Epithelial cell of proximal tubule (primary cell): ENCODE data around the gene ALKBH5. TPM values are rescaled to one million over a fixed set of nuclear protein-coding genes. Genes with fewer than 3 reads are reported as not detected.
A peak's percentile ranks its signal among the peaks of the same experiment; 100 is the strongest.

Experiments used
- DNase-seq: peaks from one replicate; pipeline ENCODE4 v3.0.0-alpha.2; 2011; ENCODE audit warnings: low read depth
- H3K4me3 ChIP-seq: 2 replicates; pipeline ENCODE4 v1.5.1; 2011; ENCODE audit warnings: low read depth, mild to moderate bottlenecking, low read length
- total RNA-seq: library from RNA; depleted of rRNA; stranded (reverse); fragments of >200 nt; gene quantifications from 2 replicates; pipeline ENCODE4 v1.2.3, GENCODE V29; 2015
- TF ChIP-seq, protein P1 (sequence below): conservative IDR thresholded peaks from 2 replicates; pipeline ENCODE4 v1.5.1; 2012; ENCODE audit warnings: low read depth, mild to moderate bottlenecking, low read length

Gene ALKBH5
- total RNA-seq, 1 donor from 2014 or later: 81.2 TPM

DNA sequence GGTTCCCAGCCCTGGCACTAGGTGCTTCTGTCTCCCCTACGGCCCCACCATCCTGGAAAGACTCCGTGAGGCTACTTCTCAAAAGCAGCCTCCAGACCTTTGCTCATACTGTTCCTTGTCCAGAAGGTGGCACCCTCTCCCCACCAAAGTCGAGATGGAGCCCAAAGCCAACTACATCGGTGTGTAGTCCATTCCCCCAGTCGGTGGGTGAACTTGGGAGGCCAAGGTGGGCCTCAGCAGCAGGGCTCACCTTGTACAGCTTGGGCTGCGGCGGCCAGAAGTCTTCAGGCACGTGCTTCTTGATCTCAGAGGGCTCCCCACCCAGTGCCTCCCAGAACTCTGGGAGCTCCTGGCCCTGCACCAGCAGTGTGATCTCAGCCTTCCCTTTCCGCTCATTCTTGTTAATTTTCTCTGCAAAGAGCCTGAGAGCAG, 64.7 kb downstream of the ALKBH5 start:
- no peak for DNase-seq
- no peak overlapping the region for H3K4me3 ChIP-seq
- TF ChIP-seq, protein P1, sequence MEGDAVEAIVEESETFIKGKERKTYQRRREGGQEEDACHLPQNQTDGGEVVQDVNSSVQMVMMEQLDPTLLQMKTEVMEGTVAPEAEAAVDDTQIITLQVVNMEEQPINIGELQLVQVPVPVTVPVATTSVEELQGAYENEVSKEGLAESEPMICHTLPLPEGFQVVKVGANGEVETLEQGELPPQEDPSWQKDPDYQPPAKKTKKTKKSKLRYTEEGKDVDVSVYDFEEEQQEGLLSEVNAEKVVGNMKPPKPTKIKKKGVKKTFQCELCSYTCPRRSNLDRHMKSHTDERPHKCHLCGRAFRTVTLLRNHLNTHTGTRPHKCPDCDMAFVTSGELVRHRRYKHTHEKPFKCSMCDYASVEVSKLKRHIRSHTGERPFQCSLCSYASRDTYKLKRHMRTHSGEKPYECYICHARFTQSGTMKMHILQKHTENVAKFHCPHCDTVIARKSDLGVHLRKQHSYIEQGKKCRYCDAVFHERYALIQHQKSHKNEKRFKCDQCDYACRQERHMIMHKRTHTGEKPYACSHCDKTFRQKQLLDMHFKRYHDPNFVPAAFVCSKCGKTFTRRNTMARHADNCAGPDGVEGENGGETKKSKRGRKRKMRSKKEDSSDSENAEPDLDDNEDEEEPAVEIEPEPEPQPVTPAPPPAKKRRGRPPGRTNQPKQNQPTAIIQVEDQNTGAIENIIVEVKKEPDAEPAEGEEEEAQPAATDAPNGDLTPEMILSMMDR: peak; percentile 73

DNA sequence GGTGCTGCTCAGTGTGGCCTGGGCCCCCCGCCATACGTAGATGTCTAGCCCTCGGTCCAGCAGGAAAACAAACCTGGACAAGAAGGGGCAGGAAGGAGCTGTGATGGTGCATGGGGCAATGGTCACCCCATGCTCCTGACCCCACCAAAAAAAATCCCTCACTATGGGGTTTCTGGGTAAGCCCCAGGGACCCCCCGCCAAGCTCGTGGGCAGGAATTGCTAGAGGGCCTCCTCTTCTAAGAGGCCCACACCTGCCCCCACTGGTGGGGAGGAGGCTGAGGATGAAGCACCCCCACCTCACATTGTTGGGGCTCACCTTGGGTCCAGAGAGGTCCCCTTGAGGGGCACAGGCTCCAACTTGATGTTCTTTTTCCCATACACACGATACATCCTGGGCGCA, 65.2 kb downstream of the ALKBH5 start:
- no peak overlapping the region for H3K4me3 ChIP-seq
- no peak for DNase-seq
- TF ChIP-seq, protein P1: no peak

DNA sequence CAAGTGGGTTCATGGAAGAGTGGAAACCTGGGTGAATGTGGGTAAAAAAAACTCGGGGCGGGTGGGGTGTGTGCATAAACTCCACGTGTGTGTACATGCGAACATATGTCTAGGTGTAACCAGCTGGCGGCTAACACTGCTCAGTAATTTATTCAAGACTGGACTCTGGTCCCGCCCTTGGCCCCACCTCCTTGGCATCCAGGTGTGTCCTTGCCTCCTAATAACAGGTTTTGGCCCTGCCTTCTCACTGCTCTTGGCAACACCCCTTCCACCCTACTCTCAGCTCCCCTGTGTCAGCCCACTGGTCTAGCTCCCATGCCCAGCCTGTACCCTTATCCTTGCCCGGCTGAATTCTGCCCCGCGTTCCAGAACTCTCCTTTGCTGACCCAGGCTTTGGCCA, 66.6 kb downstream of the ALKBH5 start:
- DNase-seq: no peak
- TF ChIP-seq, protein P1: no peak
- H3K4me3 ChIP-seq: no peak overlapping the region

DNA sequence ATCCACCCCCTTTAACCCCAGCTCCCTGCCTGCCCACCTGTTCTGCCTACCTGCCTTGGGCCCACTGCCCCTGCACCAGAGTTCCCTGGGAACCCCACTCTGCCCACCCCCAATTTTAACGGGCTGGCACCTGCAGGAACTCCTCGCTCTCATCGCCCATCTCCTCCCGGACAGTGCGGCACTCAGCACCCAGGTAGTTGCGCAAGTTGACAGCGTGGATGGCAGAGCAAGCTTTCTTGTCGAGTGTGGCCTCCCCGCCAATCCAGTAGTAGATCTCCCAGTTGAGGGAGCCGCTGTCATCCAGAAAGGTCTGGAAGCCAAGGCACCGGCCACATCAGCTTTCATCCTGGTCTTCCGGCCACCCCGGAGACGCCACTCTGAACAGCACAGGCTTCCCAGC, 67.1 kb downstream of the ALKBH5 start:
- TF ChIP-seq, protein P1: no peak
- no peak for DNase-seq
- no peak overlapping the region for H3K4me3 ChIP-seq

DNA sequence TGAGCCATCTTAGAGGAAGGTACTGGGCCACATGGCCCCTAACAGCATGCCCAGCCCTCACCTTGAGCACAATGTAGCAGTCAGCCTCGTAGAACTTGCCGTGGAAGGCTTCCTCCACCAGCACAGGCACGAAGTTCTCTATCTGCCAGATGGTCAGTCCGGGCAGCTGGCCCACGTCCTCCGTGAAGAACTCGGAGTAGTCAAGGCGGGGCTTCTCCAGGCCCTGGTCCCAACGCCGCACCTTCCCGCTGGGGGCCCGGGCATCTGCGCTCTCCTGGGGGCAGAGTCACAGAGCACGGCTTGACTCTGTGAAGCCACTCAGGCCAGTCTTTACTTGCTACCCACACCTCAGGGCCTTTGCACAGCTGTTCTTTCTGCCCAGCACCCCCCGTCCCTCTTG, 67.6 kb downstream of the ALKBH5 start:
- TF ChIP-seq, protein P1: no peak
- no peak for DNase-seq

DNA sequence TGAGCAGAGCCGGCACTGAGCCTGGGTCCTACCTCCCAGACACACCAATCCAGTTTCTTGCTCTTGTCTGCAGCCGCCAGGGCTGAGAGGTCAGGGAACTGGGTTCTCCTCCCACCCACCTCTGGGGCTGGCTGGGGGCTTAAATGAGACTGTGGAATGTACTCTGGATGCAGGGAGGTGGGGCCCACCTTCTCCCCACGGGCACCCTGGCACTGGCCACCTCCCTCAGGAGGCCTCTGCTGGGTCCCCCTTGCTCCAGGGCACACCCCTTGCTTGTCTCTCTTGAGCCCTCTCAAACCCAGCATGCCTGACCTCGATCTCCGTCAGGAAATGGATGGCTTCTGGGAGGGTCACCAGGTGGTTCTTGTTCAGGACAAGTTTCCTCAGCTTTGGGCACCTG, 68.5 kb downstream of the ALKBH5 start:
- no peak for DNase-seq
- TF ChIP-seq, protein P1: no peak
- H3K4me3 ChIP-seq: no peak overlapping the region

More for the DNA sequence above, 67.6 kb downstream of the ALKBH5 start:
- H3K4me3 ChIP-seq: no peak overlapping the region

DNA sequence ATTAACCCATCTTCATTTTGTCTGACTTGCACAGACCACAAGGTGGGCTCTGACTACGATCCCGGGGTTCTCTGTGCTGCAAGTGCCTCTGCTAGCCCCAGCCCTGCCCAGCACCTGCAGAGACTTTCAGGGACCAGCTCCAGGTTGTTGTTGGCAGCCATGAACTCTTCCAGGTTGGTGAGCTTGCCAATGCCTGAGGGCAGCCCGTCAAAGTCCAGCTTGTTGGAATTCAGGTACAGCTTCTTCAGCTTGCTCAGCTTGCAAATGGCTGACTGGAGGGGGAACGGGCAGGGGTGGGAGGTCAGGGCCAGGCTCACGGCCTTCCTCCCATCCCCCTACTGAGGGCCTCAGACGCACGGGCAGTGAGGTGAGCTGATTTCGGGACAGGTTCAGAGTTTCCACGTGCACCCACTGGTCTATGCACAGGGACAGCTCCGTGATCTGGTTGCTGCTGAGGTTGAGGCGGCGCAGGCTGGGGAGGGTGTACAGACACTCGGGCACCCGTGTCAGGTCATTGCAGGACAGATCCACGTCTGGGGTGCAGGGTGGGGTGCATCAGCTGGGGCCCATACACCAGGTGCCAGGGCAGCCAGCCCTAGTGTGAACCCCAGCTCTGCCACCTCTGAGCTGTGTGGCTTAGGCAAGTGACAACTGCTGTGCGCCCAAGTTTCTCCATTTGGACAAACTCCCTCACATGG, 69.7 kb downstream of the ALKBH5 start:
- TF ChIP-seq, protein P1: no peak
- no peak for DNase-seq
- H3K4me3 ChIP-seq: no peak overlapping the region
